IMR-90 (cell line): ENCODE data around the gene PLEK. TPM values are rescaled to one million over a fixed set of nuclear protein-coding genes. Genes with fewer than 3 reads are reported as not detected.

Source experiments
- ATAC-seq: fragments of 200-7000 bp; cut with Tn5 transposase; 2 replicates; pipeline ENCODE4 v1.9.1; 2020; ENCODE audit warnings: low read depth, mild to moderate bottlenecking, moderate library complexity
- BruUV-seq: library from RNA; stranded (reverse); fragments of 400-500 nt; replicated peaks from 2 replicates; lab custom pipeline; 2021; lab: Mats Ljungman, UMichigan
- CTCF ChIA-PET: fragments of 300-600 bp; formaldehyde crosslinking; extraction: SDS; loops from one replicate; lab custom pipeline; 2021; ENCODE audit warnings: antibody characterized with exemption; lab: Yijun Ruan, JAX
- POLR2A ChIA-PET: fragments of 300-600 bp; sonication (Branson Sonifier 250); formaldehyde crosslinking; loops from one replicate; lab custom pipeline; 2022; ENCODE audit warnings: antibody characterized with exemption; ENCODE audit not compliant: unreplicated experiment; lab: Charles Lee
- DNase-seq: peaks from one replicate; pipeline ENCODE4 v3.0.0; 2013
- H2AFZ ChIP-seq: replicated peaks from 2 replicates; pipeline ENCODE3; 2013; ENCODE audit warnings: low read length, mild to moderate bottlenecking; ENCODE audit not compliant: poor library complexity
- H2AK5ac ChIP-seq: 2 replicates; pipeline ENCODE4 v1.6.1; 2013; ENCODE audit warnings: low read depth, low read length, inconsistent platforms
- H2AK9ac ChIP-seq: replicated peaks from 2 replicates; pipeline ENCODE3; 2013; ENCODE audit warnings: mild to moderate bottlenecking, low read depth, low read length, moderate library complexity; ENCODE audit not compliant: poor library complexity
- H2BK120ac ChIP-seq: 2 replicates; pipeline ENCODE4 v1.6.1; 2013; ENCODE audit warnings: low read depth, low read length, inconsistent platforms
- H2BK15ac ChIP-seq: 3 replicates; pipeline ENCODE4 v1.6.1; 2013; ENCODE audit warnings: low read depth, low read length, inconsistent platforms
- H2BK20ac ChIP-seq: 2 replicates; pipeline ENCODE4 v1.6.1; 2013; ENCODE audit warnings: low read depth, mild to moderate bottlenecking, inconsistent platforms, low read length, moderate library complexity
- H2BK5ac ChIP-seq: 2 replicates; pipeline ENCODE4 v1.6.1; 2013; ENCODE audit warnings: mild to moderate bottlenecking, low read depth, low read length, inconsistent platforms; ENCODE audit not compliant: poor library complexity, severe bottlenecking
- H3K14ac ChIP-seq: replicated peaks from 2 replicates; pipeline ENCODE4 v1.6.1; 2013; ENCODE audit warnings: low read depth, low read length, inconsistent platforms
- H3K18ac ChIP-seq: 2 replicates; pipeline ENCODE4 v1.6.1; 2013; ENCODE audit warnings: low read depth, low read length, control low read depth
- H3K23ac ChIP-seq: 2 replicates; pipeline ENCODE4 v1.6.1; 2013; ENCODE audit warnings: low read depth, low read length, inconsistent platforms
- H3K27ac ChIP-seq: 2 replicates; pipeline ENCODE4 v1.5.1; 2013; ENCODE audit warnings: mild to moderate bottlenecking, control low read depth, low read length; ENCODE audit not compliant: insufficient read depth
- H3K27me3 ChIP-seq: 2 replicates; pipeline ENCODE4 v1.6.1; 2013; ENCODE audit warnings: low read length; ENCODE audit not compliant: control insufficient read depth, insufficient read depth
- H3K36me3 ChIP-seq: 2 replicates; pipeline ENCODE4 v1.6.1; 2013; ENCODE audit warnings: low read length, mixed read lengths; ENCODE audit not compliant: control insufficient read depth, insufficient read depth
- H3K4ac ChIP-seq: 2 replicates; pipeline ENCODE4 v1.6.1; 2013; ENCODE audit warnings: low read depth, low read length, inconsistent platforms
- H3K4me1 ChIP-seq: 2 replicates; pipeline ENCODE4 v1.6.1; 2013; ENCODE audit warnings: low read length, mixed read lengths; ENCODE audit not compliant: control insufficient read depth, insufficient read depth
- H3K4me2 ChIP-seq: 2 replicates; pipeline ENCODE4 v1.6.1; 2013; ENCODE audit warnings: low read depth, mild to moderate bottlenecking, control low read depth, low read length, moderate library complexity
- H3K4me3 ChIP-seq: 2 replicates; pipeline ENCODE4 v1.5.1; 2013; ENCODE audit warnings: low read depth, mild to moderate bottlenecking, control low read depth, low read length, moderate library complexity; ENCODE audit not compliant: insufficient read depth
- H3K56ac ChIP-seq: 2 replicates; pipeline ENCODE4 v1.6.1; 2013; ENCODE audit warnings: low read length, inconsistent platforms; ENCODE audit not compliant: insufficient read depth; ENCODE audit errors: extremely low read depth
- H3K79me1 ChIP-seq, 2 experiments: 2 replicates each; pipeline ENCODE4 v1.6.1; 2013; ENCODE audit warnings: low read length in 2 of 2, inconsistent platforms in 1 of 2, low read depth in 1 of 2
- H3K9ac ChIP-seq: 2 replicates; pipeline ENCODE4 v1.6.1; 2013; ENCODE audit warnings: low read depth, low read length, control low read depth
- H3K9me1 ChIP-seq: 2 replicates; pipeline ENCODE4 v1.6.1; 2013; ENCODE audit warnings: low read length, inconsistent platforms; ENCODE audit not compliant: insufficient read depth
- H3K9me3 ChIP-seq: 2 replicates; pipeline ENCODE4 v1.6.1; 2013; ENCODE audit warnings: low read length; ENCODE audit not compliant: control insufficient read depth, insufficient read depth
- H4K20me1 ChIP-seq: 2 replicates; pipeline ENCODE4 v1.6.1; 2013; ENCODE audit warnings: low read length, inconsistent platforms; ENCODE audit not compliant: insufficient read depth
- H4K5ac ChIP-seq: 2 replicates; pipeline ENCODE4 v1.6.1; 2013; ENCODE audit warnings: mild to moderate bottlenecking, low read depth, low read length, control low read depth
- H4K8ac ChIP-seq, 2 experiments: 2 replicates each; pipeline ENCODE4 v1.6.1; 2013; ENCODE audit warnings: low read depth in 2 of 2, low read length in 2 of 2, control low read depth in 1 of 2, inconsistent platforms in 1 of 2
- H4K91ac ChIP-seq: 2 replicates; pipeline ENCODE4 v1.6.1; 2013; ENCODE audit warnings: low read depth, low read length, inconsistent platforms; ENCODE audit not compliant: insufficient read depth
- MAFK ChIP-seq: IDR thresholded peaks from 2 replicates; pipeline ENCODE4 v1.6.1; 2012; ENCODE audit warnings: low read depth, low read length, improper control_type of control experiment
- MXI1 ChIP-seq: IDR thresholded peaks from 2 replicates; pipeline ENCODE4 v1.6.1; 2012; ENCODE audit warnings: low read depth, mild to moderate bottlenecking, low read length, moderate library complexity, borderline replicate concordance
- RFX5 ChIP-seq: IDR thresholded peaks from 2 replicates; pipeline ENCODE4 v1.8.0; 2012; ENCODE audit warnings: low read depth, mild to moderate bottlenecking, low read length, moderate library complexity
- WGBS, 2 experiments: methylation state at CpG; one replicate each; pipeline versions ENCODE4 v1.1.5 to v1.1.7; 2013; ENCODE audit warnings: missing lambda C conversion rate in 2 of 2; ENCODE audit not compliant: insufficient read length in 1 of 2; ENCODE audit errors: extremely low coverage in 2 of 2; 5-methylcytosine and 5-hydroxymethylcytosine counted together
- dilution Hi-C: fragments of 300-500 bp; cut with HindIII; formaldehyde crosslinking; loops from one replicate; pipeline ENCODE4 v1.14.3; 2018; ENCODE audit warnings: low sequenced_read_pairs; ENCODE audit not compliant: unreplicated experiment
- in situ Hi-C: fragments of 300-500 bp; cut with MboI; formaldehyde crosslinking; loops from 3 replicates; pipeline ENCODE4 v1.14.3; 2019; ENCODE audit warnings: low sequenced_read_pairs, inconsistent platforms, mixed read lengths
- intact Hi-C: fragments of 100-400 bp; cut with micrococcal nuclease; formaldehyde crosslinking; loops from 2 replicates; pipeline ENCODE4 v1.10.0; 2022
- polyA plus RNA-seq, 3 experiments: library from polyadenylated mRNA; depleted of rRNA; stranded (reverse); fragments of >200 nt; gene quantifications; 2 replicates each; pipeline ENCODE4 v1.2.3, GENCODE V29; 2012; ENCODE audit warnings: low replicate concordance in 1 of 3
- total RNA-seq: library from RNA; depleted of rRNA; stranded (reverse); fragments of >200 nt; gene quantifications from 2 replicates; pipeline ENCODE4 v1.2.3, GENCODE V29; 2012
- TF ChIP-seq, protein P1 (sequence below): conservative IDR thresholded peaks from 2 replicates; pipeline ENCODE4 v1.5.1; 2012; ENCODE audit warnings: mild to moderate bottlenecking, low read depth, low read length, improper control_type of control experiment

PLEK gene
- total and polyA plus RNA-seq, 2 of the 4 experiments (the other 2 are of a cell fraction), result under 0.01 TPM; not detected in 1

DNA sequence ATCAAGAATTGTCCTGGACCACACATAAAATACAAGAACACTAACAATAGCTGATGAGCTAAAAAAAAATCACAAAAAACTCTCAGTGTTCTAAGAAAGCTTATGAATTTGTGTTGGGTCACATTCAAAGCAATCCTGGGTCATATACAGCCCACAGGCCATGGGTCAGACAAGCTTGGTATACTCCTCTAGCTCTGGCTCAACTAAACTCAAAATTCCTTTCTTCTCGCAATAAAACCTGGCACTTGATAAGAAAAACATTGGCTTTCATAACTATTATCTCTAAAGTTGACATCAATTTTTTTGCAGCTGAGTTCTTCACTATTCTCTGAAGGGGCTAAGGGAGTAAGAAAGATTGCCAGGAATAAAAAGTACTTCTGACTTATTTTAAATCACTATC is 63.7 kb downstream of the PLEK start:
- no peak overlapping the region for H2AK9ac ChIP-seq
- no peak overlapping the region for H3K4ac ChIP-seq
- no peaks in the 10 kb centered on the region for H3K36me3 ChIP-seq
- H3K18ac ChIP-seq, result no peak overlapping the region
- no peak overlapping the region for H4K8ac ChIP-seq
- H3K9me3 ChIP-seq, result peaks cover 3% of the 10 kb centered on the region; the same call in 1 of the 2 replicates
- dilution Hi-C loops (no loop called here), in situ Hi-C loops (no loop called here), intact Hi-C loops (no loop called here)
- no peak overlapping the region for H3K23ac ChIP-seq
- no peak overlapping the region for H3K27ac ChIP-seq
- no peak overlapping the region for H3K14ac ChIP-seq
- H3K79me1 ChIP-seq, result no peaks in the 10 kb centered on the region
- no peak overlapping the region for H2BK5ac ChIP-seq
- no peak overlapping the region for H3K4me3 ChIP-seq
- no peak overlapping the region for H2BK20ac ChIP-seq
- ChIA-PET CTCF (interaction anchor here (0.9 kb wide), 1 partner anchor 35 kb away, joined by 3 read pairs; no protein-coding TSS in a partner anchor), POLR2A (no interaction called here)
- no CpG with 5 or more reads among the region's 1 CpG for WGBS, 2 experiments
- no peak overlapping the region for H3K4me2 ChIP-seq
- H4K91ac ChIP-seq, result no peak overlapping the region
- H3K4me1 ChIP-seq, result peaks cover 2% of the 10 kb centered on the region; the same call in 1 of the 2 replicates
- no peaks in the 10 kb centered on the region for H3K9me1 ChIP-seq
- no peak overlapping the region for H4K5ac ChIP-seq
- no peak overlapping the region for H2AFZ ChIP-seq
- H3K56ac ChIP-seq, result no peak overlapping the region
- DNase-seq (no peak), ATAC-seq (no peak)
- TF ChIP-seq MAFK, result no peak
- TF ChIP-seq RFX5, result no peak
- TF ChIP-seq, protein P1, sequence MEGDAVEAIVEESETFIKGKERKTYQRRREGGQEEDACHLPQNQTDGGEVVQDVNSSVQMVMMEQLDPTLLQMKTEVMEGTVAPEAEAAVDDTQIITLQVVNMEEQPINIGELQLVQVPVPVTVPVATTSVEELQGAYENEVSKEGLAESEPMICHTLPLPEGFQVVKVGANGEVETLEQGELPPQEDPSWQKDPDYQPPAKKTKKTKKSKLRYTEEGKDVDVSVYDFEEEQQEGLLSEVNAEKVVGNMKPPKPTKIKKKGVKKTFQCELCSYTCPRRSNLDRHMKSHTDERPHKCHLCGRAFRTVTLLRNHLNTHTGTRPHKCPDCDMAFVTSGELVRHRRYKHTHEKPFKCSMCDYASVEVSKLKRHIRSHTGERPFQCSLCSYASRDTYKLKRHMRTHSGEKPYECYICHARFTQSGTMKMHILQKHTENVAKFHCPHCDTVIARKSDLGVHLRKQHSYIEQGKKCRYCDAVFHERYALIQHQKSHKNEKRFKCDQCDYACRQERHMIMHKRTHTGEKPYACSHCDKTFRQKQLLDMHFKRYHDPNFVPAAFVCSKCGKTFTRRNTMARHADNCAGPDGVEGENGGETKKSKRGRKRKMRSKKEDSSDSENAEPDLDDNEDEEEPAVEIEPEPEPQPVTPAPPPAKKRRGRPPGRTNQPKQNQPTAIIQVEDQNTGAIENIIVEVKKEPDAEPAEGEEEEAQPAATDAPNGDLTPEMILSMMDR, result no peak
- TF ChIP-seq MXI1, result no peak
- no TSS peak for BruUV-seq
- H2BK120ac ChIP-seq, result no peak overlapping the region
- peaks cover 24% of the 10 kb centered on the region for H3K27me3 ChIP-seq
- no peak overlapping the region for H2AK5ac ChIP-seq
- H4K20me1 ChIP-seq, result no peaks in the 10 kb centered on the region
- no peak overlapping the region for H2BK15ac ChIP-seq
- H3K9ac ChIP-seq, result no peak overlapping the region
